Measurements from ENCODE around the gene CALCOCO2. TPM values are rescaled to one million over a fixed set of nuclear protein-coding genes. Genes with fewer than 3 reads are reported as not detected.
A peak's percentile ranks its signal among the peaks of the same experiment; 100 is the strongest.

The CALCOCO2 gene
- total and polyA plus RNA-seq, 2 of the 13 experiments (the other 11 are each of a cell fraction or from before 2014, with no cell fraction given): 72.9 to 111 TPM

DNA sequence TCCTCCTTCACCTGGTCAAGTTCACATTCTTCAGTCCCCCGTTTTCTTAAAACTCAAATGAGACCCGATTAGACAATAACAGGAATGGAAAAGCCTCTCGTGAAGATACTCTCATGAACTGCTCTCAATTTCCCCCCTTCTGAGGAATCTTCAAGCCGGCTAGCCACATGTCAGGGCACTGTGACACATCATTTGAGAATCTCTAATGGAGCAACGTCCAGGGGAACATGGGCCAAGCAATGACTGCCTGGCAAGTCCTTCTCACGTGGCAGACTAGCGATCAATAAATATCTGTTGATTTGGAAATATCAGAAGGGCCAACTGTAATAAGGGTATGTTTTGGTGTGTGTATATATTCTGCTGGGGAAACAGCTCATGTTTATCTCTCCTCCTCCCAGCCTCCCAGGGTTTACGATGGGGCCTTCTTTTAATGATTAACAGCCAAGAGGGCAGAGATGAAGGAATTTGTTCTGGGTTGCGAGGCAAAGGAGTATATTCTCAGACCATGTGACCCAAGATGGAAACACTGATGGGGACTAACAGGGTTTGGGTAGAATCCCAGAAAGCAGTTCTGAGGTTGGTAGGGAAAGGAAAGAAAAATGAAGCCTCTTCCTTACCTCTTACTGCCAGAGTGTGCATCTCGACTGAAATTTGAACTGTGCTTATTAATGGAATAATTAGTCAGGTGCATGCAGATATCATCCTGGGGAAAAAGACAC lies 35.2 kb upstream of the CALCOCO2 start (continued):
- TF ChIP-seq RAD51 (IDR thresholded peaks at IDR 0.05; ENCODE audit: borderline replicate concordance): 0 out of 2 replicates have a peak, but pooled peaks have one; percentile 14
- TF ChIP-seq, protein P1, sequence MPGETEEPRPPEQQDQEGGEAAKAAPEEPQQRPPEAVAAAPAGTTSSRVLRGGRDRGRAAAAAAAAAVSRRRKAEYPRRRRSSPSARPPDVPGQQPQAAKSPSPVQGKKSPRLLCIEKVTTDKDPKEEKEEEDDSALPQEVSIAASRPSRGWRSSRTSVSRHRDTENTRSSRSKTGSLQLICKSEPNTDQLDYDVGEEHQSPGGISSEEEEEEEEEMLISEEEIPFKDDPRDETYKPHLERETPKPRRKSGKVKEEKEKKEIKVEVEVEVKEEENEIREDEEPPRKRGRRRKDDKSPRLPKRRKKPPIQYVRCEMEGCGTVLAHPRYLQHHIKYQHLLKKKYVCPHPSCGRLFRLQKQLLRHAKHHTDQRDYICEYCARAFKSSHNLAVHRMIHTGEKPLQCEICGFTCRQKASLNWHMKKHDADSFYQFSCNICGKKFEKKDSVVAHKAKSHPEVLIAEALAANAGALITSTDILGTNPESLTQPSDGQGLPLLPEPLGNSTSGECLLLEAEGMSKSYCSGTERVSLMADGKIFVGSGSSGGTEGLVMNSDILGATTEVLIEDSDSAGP (CRISPR knock-in tag; IDR thresholded peaks at IDR 0.05; ENCODE audit: borderline replicate concordance): no peak; the same call in 1 of the 2 replicates
- no peak; a peak in 2 of 4 replicates for TF ChIP-seq NR2F1 (CRISPR knock-in tag; IDR thresholded peaks at IDR 0.05)
- TF ChIP-seq PLRG1 (conservative IDR thresholded peaks at IDR 0.05): no peak
- TF ChIP-seq ZNF253 (CRISPR knock-in tag; IDR thresholded peaks at IDR 0.05; ENCODE audit: borderline replicate concordance): no peak
- TF ChIP-seq TRIM24 (CRISPR knock-in tag; IDR thresholded peaks at IDR 0.05): no peak
- peak; percentile 68; the same call in 1 of the 2 replicates for TF ChIP-seq HDAC1 (CRISPR knock-in tag; IDR thresholded peaks at IDR 0.05)
- TF ChIP-seq ATF6 (CRISPR knock-in tag; conservative IDR thresholded peaks at IDR 0.05): 0 out of 2 replicates have a peak, but pooled peaks have one; percentile 44
- TF ChIP-seq MLLT10 (CRISPR knock-in tag; IDR thresholded peaks at IDR 0.05): no peak
- TF ChIP-seq ZKSCAN5 (CRISPR knock-in tag; IDR thresholded peaks at IDR 0.05): no peak
- peak; percentile 80 for TF ChIP-seq DPF2 (CRISPR knock-in tag; IDR thresholded peaks at IDR 0.05; ENCODE audit: borderline replicate concordance, low read depth)
- peak; percentile 64 for TF ChIP-seq MED1 (CRISPR knock-in tag; IDR thresholded peaks at IDR 0.05)
- no peak for TF ChIP-seq GTF2F1 (IDR thresholded peaks at IDR 0.05; ENCODE audit: low read length)
- TF ChIP-seq ZNF225 (CRISPR knock-in tag; IDR thresholded peaks at IDR 0.05): no peak
- TF ChIP-seq, protein P2, sequence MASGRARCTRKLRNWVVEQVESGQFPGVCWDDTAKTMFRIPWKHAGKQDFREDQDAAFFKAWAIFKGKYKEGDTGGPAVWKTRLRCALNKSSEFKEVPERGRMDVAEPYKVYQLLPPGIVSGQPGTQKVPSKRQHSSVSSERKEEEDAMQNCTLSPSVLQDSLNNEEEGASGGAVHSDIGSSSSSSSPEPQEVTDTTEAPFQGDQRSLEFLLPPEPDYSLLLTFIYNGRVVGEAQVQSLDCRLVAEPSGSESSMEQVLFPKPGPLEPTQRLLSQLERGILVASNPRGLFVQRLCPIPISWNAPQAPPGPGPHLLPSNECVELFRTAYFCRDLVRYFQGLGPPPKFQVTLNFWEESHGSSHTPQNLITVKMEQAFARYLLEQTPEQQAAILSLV (CRISPR knock-in tag; IDR thresholded peaks at IDR 0.05; ENCODE audit: borderline replicate concordance): no peak
- TF ChIP-seq ZNF30 (CRISPR knock-in tag; IDR thresholded peaks at IDR 0.05): no peak
- TF ChIP-seq KLF6 (CRISPR knock-in tag; IDR thresholded peaks at IDR 0.05): peak; percentile 82
- no peak for TF ChIP-seq ZNF816 (CRISPR knock-in tag; IDR thresholded peaks at IDR 0.05; ENCODE audit: borderline replicate concordance)
- peak; percentile 57; the same call in 1 of the 2 replicates for TF ChIP-seq ZBED4 (CRISPR knock-in tag; IDR thresholded peaks at IDR 0.05; ENCODE audit: borderline replicate concordance)
- no peak; the same call in 1 of the 2 replicates for TF ChIP-seq ZNF274 (CRISPR knock-in tag; IDR thresholded peaks at IDR 0.05)
